K562 (cell line): ENCODE data around the gene LIMK1. TPM values are rescaled to one million over a fixed set of nuclear protein-coding genes. Genes with fewer than 3 reads are reported as not detected.

ENCODE experiments used
- BACH1 ChIP-seq: fragments of 200-800 bp; sonication (Bioruptor generic); IDR thresholded peaks from 2 replicates; pipeline ENCODE4 v1.6.1; 2016; ENCODE audit warnings: missing genetic modification characterization, missing compliant biosample characterization
- BRCA1 ChIP-seq, 2 experiments: fragments of 450-650 bp in 1 of 2; sonication (generic) in 1 of 2; formaldehyde crosslinking in 1 of 2; IDR thresholded peaks; 2 replicates each; pipeline versions ENCODE4 v1.5.0 to v1.6.1; 2017 to 2020; ENCODE audit warnings: mild to moderate bottlenecking in 1 of 2, missing genetic modification reagents in 1 of 2
- CHD7 ChIP-seq: fragments of 200-600 bp; sonication (generic); IDR thresholded peaks from one replicate; pipeline ENCODE4 v1.6.1; 2012; ENCODE audit warnings: mild to moderate bottlenecking, low read depth, low read length, inconsistent platforms
- PKNOX1 ChIP-seq: fragments of 450-650 bp; IDR thresholded peaks from 2 replicates; pipeline ENCODE4 v1.6.1; 2016
- TCF7L2 ChIP-seq: fragments of 150-350 bp; IDR thresholded peaks from 2 replicates; pipeline ENCODE4 v1.6.1; 2016; ENCODE audit warnings: low read depth, mild to moderate bottlenecking, low read length, moderate library complexity
- ZNF551 ChIP-seq: fragments of 250-450 bp; sonication (Bioruptor Pico); IDR thresholded peaks from 2 replicates; pipeline ENCODE4 v1.5.0; 2021; ENCODE audit warnings: mild to moderate bottlenecking, moderate library complexity
- polyA plus RNA-seq, 8 experiments: library from polyadenylated mRNA; depleted of rRNA in 4 of 8; stranded (reverse) in 5 of 8; unstranded in 3 of 8; fragments of >200 nt; fragmentation: Nextera tagmentation in 2 of 8; fragmentation: Illumina TruSeq in 1 of 8; extraction: Ambion mirVana in 2 of 8; extraction: Trizol in 1 of 8; gene quantifications; 2 replicates each; pipeline versions ENCODE4 v1.2.1 to v1.2.3, GENCODE V29; 2011 to 2014; ENCODE audit warnings: inconsistent platforms in 1 of 8, missing spikeins in 1 of 8
- total RNA-seq, 7 experiments: library from RNA; depleted of rRNA in 6 of 7; stranded (reverse); fragments of >200 nt in 6 of 7; fragmentation: Illumina TruSeq in 2 of 7; extraction: Trizol in 2 of 7; gene quantifications; 2 replicates each; pipeline versions ENCODE4 v1.2.1 to v1.2.3, GENCODE V29; 2011 to 2021; ENCODE audit warnings: low replicate concordance in 1 of 7

LIMK1 gene
- total and polyA plus RNA-seq, 9 of the 15 experiments (the other 6 are each of a cell fraction or from before 2014, with no cell fraction given), result 0.14 to 30.0 (median 15.9) TPM

GRCh38 chr7:74138334-74138867, 54.8 kb downstream of the LIMK1 start (continued):
- TF ChIP-seq PKNOX1 (peak; percentile 44; the same call in 1 of the 2 replicates), ZNF551 (no peak), BACH1 (tag) (no peak), CHD7 (no peak), BRCA1 (IDR thresholded peaks at IDR 0.05) (no peak), BRCA1 (CRISPR knock-in tag; IDR thresholded peaks at IDR 0.05) (no peak), TCF7L2 (no peak)
